Sigmoid colon (tissue), 7 donors: ENCODE results near the gene AK1. TPM values are rescaled to one million over a fixed set of nuclear protein-coding genes. Genes with fewer than 3 reads are reported as not detected.

Experiments used
- DNase-seq: peaks from one replicate; pipeline ENCODE4 v3.0.0-alpha.2; 2019
- H3K27ac ChIP-seq, 4 donors: fragments of 200-600 bp; sonication (generic); one replicate each; pipeline ENCODE4 v1.5.1; 2016 to 2019; ENCODE audit warnings: mild to moderate bottlenecking in 1 of 4
- H3K27me3 ChIP-seq, 3 donors: fragments of 200-600 bp; sonication (generic); one replicate each; pipeline ENCODE4 v1.5.1; 2019; ENCODE audit warnings: mild to moderate bottlenecking in 1 of 3
- H3K36me3 ChIP-seq, 4 donors: fragments of 200-600 bp; sonication (generic); one replicate each; pipeline ENCODE4 v1.5.1; 2016 to 2019
- H3K4me1 ChIP-seq, 4 donors: fragments of 200-600 bp; sonication (generic); one replicate each; pipeline ENCODE4 v1.5.1; 2017 to 2019
- H3K4me3 ChIP-seq, 4 donors: fragments of 200-600 bp; sonication (generic); one replicate each; pipeline ENCODE4 v1.5.1; 2017 to 2019; ENCODE audit warnings: mild to moderate bottlenecking in 2 of 4, moderate library complexity in 1 of 4
- H3K9me3 ChIP-seq, 4 donors: fragments of 200-600 bp in 3 of 4; sonication (generic) in 3 of 4; one replicate each; pipeline versions ENCODE4 v1.5.1 to v1.6.1; 2013 to 2019
- EP300 ChIP-seq, 4 donors: sonication (generic); formaldehyde crosslinking; IDR thresholded peaks; one replicate each; pipeline ENCODE4 v1.6.1; 2017; ENCODE audit warnings: antibody characterized with exemption in 4 of 4
- POLR2A ChIP-seq, 2 donors: fragments of 450-650 bp; IDR thresholded peaks; one replicate each; pipeline ENCODE4 v1.6.1; 2016; ENCODE audit warnings: antibody characterized with exemption in 2 of 2, mild to moderate bottlenecking in 2 of 2, moderate library complexity in 2 of 2
- POLR2AphosphoS5 ChIP-seq, 4 donors: sonication (generic); formaldehyde crosslinking; IDR thresholded peaks; one replicate each; pipeline ENCODE4 v1.6.1; 2017; ENCODE audit warnings: antibody characterized with exemption in 4 of 4
- WGBS, 2 donors: extraction: QIAGEN DNeasy Blood & Tissue Kit; methylation state at CpG; one replicate each; pipeline ENCODE4 v1.1.7; 2013; 5-methylcytosine and 5-hydroxymethylcytosine counted together
- intact Hi-C: fragments of 100-400 bp; cut with DNase I; formaldehyde crosslinking; loops from one replicate; pipeline ENCODE4 v1.15.1; 2023
- polyA plus RNA-seq, 3 donors: library from polyadenylated mRNA; stranded (reverse); fragments of 200-250 nt; gene quantifications; one replicate each; pipeline ENCODE4 v1.2.3, GENCODE V29; 2013
- total RNA-seq, 4 donors: library from RNA; depleted of rRNA; stranded (reverse); fragments of >200 nt; gene quantifications; one replicate each; pipeline ENCODE4 v1.1.0, GENCODE V29; 2016
- TF ChIP-seq, protein P1 (sequence below), 4 experiments: fragments of 450-650 bp in 3 of 4; fragments of 200-600 bp in 1 of 4; IDR thresholded peaks; one replicate each; pipeline ENCODE4 v1.5.1; 2016 to 2019; ENCODE audit warnings: antibody characterized with exemption in 4 of 4, mild to moderate bottlenecking in 3 of 4, moderate library complexity in 2 of 4
- donor health status: healthy with polysubstance abuse.
- donor health status: Bipolar disorder and iron deficiency.
- donor health status: healthy.

The AK1 gene
- total and polyA plus RNA-seq, 7 donors, result 28.8 to 254 (median 73.2) TPM

DNA sequence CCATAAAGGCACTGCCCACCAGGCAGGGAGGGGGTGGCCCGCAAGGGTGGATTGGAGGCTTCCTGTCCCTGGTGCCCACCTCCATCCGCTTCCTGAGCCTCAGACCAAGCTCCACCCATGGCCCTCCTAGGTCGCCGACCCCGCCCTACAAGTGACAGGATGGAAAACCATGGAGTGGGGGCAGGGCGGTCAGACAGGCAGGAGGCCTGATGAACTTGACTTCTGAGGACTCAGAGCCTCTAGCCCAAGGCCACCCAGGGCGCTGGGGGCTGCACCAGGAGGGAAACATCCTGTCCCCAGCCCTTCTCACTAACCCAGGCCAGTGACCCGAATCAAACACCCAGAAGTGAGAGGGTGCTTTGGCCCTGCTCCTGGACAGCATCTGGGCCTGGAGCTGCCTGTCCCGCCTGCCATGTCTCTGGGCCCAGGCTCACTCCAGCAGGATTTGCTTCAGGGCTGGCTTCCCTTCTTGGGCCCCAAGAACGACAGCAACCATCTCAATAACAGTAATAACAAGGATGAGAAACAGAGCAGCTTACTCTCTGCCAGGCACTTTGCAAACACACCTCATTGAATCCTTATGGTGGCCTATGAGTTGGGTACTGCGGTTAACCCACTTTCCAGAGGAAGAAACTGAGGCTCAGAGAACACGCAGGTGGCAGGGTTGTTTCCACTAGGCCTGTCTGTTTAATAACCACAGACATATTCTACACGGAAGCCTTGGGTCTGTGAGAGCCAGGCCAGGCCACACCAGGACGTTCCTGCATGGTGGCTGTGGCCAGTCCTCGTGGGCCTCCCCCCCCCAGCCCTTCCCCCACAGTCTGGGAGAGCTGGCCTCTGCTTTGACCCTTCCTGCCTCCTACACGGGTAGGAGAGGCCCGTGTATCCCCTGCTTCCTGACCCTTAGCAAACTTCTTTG is 26.3 kb upstream of the AK1 start:
- peak; percentile 84 for DNase-seq
- WGBS, 2 donors, result 31 to 51% methylated on average over 17 of the region's 17 CpGs
- Histone ChIP-seq H3K27me3 (no peaks in the 10 kb centered on the region), H3K4me3 (no peak overlapping the region), H3K4me1 (peaks cover 0 to 38% (median 31%) of the 10 kb centered on the region in 4 donors), H3K36me3 (peaks cover 0 to 11% (median 4%) of the 10 kb centered on the region in 4 donors), H3K9me3 (no peaks in the 10 kb centered on the region), H3K27ac (peak overlapping the region; percentile 53 to 72 (median 63))
- TF ChIP-seq, protein P1, sequence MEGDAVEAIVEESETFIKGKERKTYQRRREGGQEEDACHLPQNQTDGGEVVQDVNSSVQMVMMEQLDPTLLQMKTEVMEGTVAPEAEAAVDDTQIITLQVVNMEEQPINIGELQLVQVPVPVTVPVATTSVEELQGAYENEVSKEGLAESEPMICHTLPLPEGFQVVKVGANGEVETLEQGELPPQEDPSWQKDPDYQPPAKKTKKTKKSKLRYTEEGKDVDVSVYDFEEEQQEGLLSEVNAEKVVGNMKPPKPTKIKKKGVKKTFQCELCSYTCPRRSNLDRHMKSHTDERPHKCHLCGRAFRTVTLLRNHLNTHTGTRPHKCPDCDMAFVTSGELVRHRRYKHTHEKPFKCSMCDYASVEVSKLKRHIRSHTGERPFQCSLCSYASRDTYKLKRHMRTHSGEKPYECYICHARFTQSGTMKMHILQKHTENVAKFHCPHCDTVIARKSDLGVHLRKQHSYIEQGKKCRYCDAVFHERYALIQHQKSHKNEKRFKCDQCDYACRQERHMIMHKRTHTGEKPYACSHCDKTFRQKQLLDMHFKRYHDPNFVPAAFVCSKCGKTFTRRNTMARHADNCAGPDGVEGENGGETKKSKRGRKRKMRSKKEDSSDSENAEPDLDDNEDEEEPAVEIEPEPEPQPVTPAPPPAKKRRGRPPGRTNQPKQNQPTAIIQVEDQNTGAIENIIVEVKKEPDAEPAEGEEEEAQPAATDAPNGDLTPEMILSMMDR (IDR thresholded peaks at IDR 0.05), result no peak
- TF ChIP-seq POLR2A (IDR thresholded peaks at IDR 0.05) (peak in 1 of 2 donors; percentile 44), EP300 (IDR thresholded peaks at IDR 0.05) (no peak), POLR2AphosphoS5 (IDR thresholded peaks at IDR 0.05) (peak in 2 of 4 donors; percentile 6 to 46)
- intact Hi-C loops, result no loop called here

DNA sequence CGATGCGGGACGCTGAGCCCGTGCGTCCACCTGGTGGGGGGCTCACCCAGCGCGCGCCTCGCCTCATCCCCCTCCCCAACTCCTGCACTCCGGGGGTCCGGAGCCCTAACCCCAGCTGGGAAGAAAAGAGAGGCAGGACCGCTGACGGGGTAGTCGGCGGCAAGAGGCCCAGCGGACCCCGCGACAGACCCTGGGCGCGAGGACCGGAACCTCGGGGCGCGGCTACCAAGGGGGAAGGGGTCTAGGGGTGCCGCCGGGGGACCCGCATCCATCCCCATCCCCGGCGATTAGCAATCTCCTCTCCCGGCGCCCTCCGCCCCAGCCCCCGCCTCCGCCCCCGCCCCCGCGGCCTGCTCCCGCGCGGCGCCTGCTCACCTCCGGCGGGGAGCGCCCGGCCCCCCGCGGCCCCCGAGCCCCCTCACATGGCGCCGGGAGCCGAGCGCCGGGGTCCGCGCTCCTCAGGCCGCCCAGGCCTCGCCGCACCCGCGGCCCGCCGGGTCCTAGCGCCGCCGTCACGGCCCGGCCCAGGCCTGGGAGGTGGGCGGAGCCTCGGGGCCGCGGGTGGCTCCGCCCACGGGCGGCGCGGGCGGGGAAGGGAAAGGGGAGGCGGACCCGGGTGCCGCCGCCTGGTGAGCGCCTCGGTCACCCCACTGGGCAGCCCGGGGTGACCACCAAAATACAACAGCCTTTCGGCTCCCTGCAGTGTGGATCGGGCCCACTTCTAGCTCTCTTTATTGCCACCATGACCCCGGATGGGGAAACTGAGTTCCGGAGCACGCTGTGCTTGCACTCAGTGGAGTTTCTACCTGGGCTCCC is 21.9 kb upstream of the AK1 start, which contains the start of gene ST6GALNAC6:
TSS of gene ST6GALNAC6 (minus strand) at position 476 of the 816 bp plus-strand sequence. CDS start 1,622 bp downstream, outside the sequence.
- no peaks in the 10 kb centered on the region for H3K27me3 ChIP-seq
- H3K36me3 ChIP-seq, result peaks cover 16 to 21% (median 19%) of the 10 kb centered on the region in 4 donors
- H3K9me3 ChIP-seq, result no peaks in the 10 kb centered on the region
- TF ChIP-seq POLR2AphosphoS5 (IDR thresholded peaks at IDR 0.05) (peak; percentile 15 to 49 (median 26)), POLR2A (IDR thresholded peaks at IDR 0.05) (peak in 1 of 2 donors; percentile 29), EP300 (IDR thresholded peaks at IDR 0.05) (no peak)
- H3K27ac ChIP-seq, result peak within 1 kb of the TSS; percentile 94 to 98 (median 97)
- DNase-seq, result peak; percentile 85
- intact Hi-C loops, result loop anchor here (2.0 kb wide), 1 partner anchor 17 kb away; the partner anchor contains the start of gene ST6GALNAC4
- 1% methylated on average over 89 of the region's 89 CpGs for WGBS, 2 donors
- H3K4me1 ChIP-seq, result peaks cover 0 to 59% (median 52%) of the 10 kb centered on the region in 4 donors
- peak within 1 kb of the TSS; percentile 94 to 100 (median 94) for H3K4me3 ChIP-seq

DNA sequence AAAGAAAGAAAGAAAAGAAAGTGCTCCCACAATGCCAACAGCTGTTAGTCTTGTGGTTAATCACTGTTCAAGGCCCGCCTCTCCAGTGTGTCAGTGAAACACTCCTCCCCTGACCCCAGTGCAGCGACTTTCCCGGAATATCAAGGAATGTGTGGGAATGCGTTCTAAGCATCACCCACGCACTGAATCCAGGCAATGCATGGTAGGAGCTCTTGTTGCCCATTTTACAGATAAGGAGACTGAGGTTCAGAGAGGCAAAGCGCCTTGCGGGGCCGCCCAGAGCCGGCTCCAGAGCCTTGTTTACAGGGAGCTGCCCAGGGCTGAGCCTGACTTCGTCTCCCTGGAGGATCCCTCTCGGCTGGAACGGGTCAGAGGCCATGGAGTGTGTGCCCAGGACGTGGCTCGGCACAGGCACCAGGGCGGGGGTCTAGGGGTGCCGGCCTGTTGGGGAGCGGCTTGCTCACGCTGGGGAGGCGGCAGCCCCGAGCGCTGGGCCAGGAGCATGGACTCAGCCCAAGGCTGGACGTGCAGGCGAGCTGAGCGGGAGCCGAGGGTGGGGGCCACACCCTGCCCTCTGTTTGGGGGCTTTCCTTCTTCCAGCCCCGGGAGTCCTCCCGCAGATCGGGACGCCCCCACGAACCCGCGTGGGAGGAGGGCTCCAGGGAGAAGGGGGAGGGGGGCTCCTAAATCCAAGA is 21.1 kb upstream of the AK1 start:
- peak; percentile 85 for DNase-seq
- TF ChIP-seq POLR2AphosphoS5 (IDR thresholded peaks at IDR 0.05), result peak; percentile 20 to 55 (median 40)
- TF ChIP-seq, protein P1 (IDR thresholded peaks at IDR 0.05), result no peak
- Histone ChIP-seq H3K4me1 (peaks cover 0 to 52% (median 45%) of the 10 kb centered on the region in 4 donors), H3K4me3 (peak overlapping the region; percentile 94 to 100 (median 94)), H3K27me3 (no peaks in the 10 kb centered on the region), H3K9me3 (no peaks in the 10 kb centered on the region), H3K36me3 (peaks cover 24 to 29% (median 27%) of the 10 kb centered on the region in 4 donors), H3K27ac (peak overlapping the region; percentile 94 to 98 (median 97))
- WGBS, 2 donors, result 4 to 22% methylated on average over 32 of the region's 32 CpGs
- intact Hi-C loops, result loop anchor here (2.0 kb wide), 1 partner anchor 18 kb away; the partner anchor contains the start of gene ST6GALNAC4

DNA sequence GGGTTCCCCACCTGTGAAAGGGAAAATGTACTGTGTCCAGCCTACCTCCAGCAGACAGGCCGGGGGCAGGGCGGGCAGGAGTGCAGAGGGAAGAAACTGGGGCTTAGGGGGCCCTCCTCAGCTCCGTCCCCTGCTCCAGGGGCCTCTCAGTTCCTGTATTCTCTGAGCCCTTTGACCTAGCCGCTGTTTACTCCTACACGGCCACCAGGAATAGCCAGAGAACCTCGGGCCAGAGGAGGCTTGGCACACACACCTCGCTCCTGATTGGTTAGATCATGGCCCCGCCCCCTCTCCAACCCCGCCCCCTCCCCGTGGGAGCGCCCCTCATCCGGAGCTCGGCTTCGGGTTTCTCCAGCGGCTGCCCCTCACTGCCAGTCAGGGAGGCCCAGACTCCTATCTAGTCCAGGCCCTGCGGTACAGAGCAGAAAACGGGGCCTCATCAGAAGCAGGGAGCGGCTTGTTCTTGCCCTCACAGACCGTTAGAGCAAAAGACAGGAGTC is 19.8 kb upstream of the AK1 start:
- Histone ChIP-seq H3K4me1 (peaks cover 0 to 48% (median 43%) of the 10 kb centered on the region in 4 donors), H3K36me3 (peaks cover 34 to 42% (median 38%) of the 10 kb centered on the region in 4 donors)
- intact Hi-C loops, result loop anchor here (1.0 kb wide), 1 partner anchor 19 kb away; no protein-coding TSS in a partner anchor

More for the DNA sequence above, 19.8 kb upstream of the AK1 start:
- WGBS, 2 donors, result 16 to 19% methylated on average over 19 of the region's 19 CpGs
- TF ChIP-seq EP300 (IDR thresholded peaks at IDR 0.05) (no peak), POLR2AphosphoS5 (IDR thresholded peaks at IDR 0.05) (peak; percentile 29 to 59 (median 48))
- TF ChIP-seq, protein P1 (IDR thresholded peaks at IDR 0.05), result no peak
- H3K4me3 ChIP-seq, result peak overlapping the region; percentile 17 to 100 (median 63)
- no peaks in the 10 kb centered on the region for H3K27me3 ChIP-seq
- peak; percentile 96 for DNase-seq
- peaks cover 0 to 3% (median 0%) of the 10 kb centered on the region in 4 donors for H3K9me3 ChIP-seq
- peak overlapping the region; percentile 94 to 98 (median 97) for H3K27ac ChIP-seq
